ENCODE measurements around the gene EPB41L4B. TPM values are rescaled to one million over a fixed set of nuclear protein-coding genes. Genes with fewer than 3 reads are reported as not detected.

EPB41L4B gene
- 2.3 and 3.3 TPM in 2 replicates for total RNA-seq

DNA sequence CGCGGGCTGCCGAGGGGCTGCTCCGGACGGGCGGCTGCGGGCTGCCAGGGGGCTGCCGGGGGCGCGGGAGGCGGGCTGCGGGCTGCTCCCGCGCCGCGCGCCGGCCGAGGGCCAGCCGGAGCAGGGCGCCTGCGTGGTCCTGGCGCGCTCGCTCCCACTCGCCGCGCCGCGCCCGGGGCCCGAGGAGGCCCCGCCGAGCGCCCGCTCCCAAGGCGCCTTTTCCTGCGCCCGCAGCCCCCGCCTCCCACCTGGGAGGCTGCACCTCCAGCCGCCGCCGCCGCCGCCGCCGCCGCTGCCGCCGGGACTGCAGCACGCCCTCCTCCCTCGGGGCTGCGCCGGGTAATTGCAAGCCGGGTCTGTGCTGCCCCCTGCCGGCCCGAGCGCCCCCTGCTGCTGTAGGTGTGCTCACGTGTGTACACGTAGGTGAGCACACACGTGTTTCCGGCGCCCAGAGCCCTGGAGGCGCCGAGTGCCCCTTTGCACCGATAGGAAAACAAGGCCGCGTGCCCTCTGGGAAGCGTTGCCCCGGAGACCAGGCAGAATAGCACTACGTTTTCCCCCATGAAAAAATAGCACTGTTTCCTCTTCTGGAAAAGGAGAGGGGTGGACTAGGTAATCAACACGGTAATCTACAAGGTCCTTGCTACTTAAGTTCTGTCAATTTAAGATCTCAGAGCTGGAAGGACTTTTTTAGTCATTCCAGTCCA, at the start of gene EPB41L4B:
EPB41L4B (minus strand) TSS at position 318 of the 707 bp plus-strand sequence. CDS start 613 bp downstream, outside the sequence.

GRCh38 chr9:109166771-109167601, 153.9 kb downstream of the EPB41L4B start, which contains the start of gene FRRS1L:
Gene FRRS1L (minus strand): TSS chr9:109167249. CDS start chr9:109167138, 111 bp downstream.

Other genes with a start within 250 kb of the EPB41L4B start
- gene TMEM245, start 201.1 kb downstream of the EPB41L4B start, total RNA-seq = 56.7 and 71.0 TPM in 2 replicates
- gene FRRS1L, start 153.8 kb downstream of the EPB41L4B start, total RNA-seq = 0.19 and 0.28 TPM in 2 replicates
- 2.3 and 3.5 TPM in 2 replicates for gene PTPN3, start 177.2 kb upstream of the EPB41L4B start, total RNA-seq

Measured in regular cardiac myocyte (primary cell).